Dendritic cell treated with granulocyte-macrophage colony-stimulating factor and Interleukin-4, amounts not matched to agents 40 ng/mL and 50 ng/mL, for 4 days (primary cell): ENCODE data around the gene PIPOX.
A peak's percentile ranks its signal among the peaks of the same experiment; 100 is the strongest.

Experiments
- H3K27ac Mint-ChIP-seq: one replicate; pipeline ENCODE4 v1.8.0; 2022; ENCODE audit warnings: mild to moderate bottlenecking, mixed read lengths
- H3K27me3 Mint-ChIP-seq: one replicate; pipeline ENCODE4 v1.8.0; 2022; ENCODE audit warnings: mild to moderate bottlenecking, mixed read lengths
- H3K36me3 Mint-ChIP-seq: one replicate; pipeline ENCODE4 v1.8.0; 2022; ENCODE audit warnings: low read depth, mixed read lengths
- H3K4me1 Mint-ChIP-seq: one replicate; pipeline ENCODE4 v1.8.0; 2022; ENCODE audit warnings: low read depth, mixed read lengths
- H3K4me3 Mint-ChIP-seq: one replicate; pipeline ENCODE4 v1.8.0; 2022; ENCODE audit warnings: mild to moderate bottlenecking, moderate library complexity, mixed read lengths
- H3K9me3 Mint-ChIP-seq: one replicate; pipeline ENCODE4 v1.8.0; 2022; ENCODE audit warnings: mixed read lengths
- intact Hi-C: fragments of 100-400 bp; cut with micrococcal nuclease; formaldehyde crosslinking; loops from one replicate; pipeline ENCODE4 v1.15.0; 2022

Gene PIPOX

GRCh38 chr17:29032857-29033197, 10.1 kb upstream of the PIPOX start:
- Mint-ChIP-seq H3K4me3 (no peak overlapping the region), H3K27ac (no peak overlapping the region), H3K27me3 (peaks cover 42% of the 10 kb centered on the region), H3K4me1 (peaks cover 35% of the 10 kb centered on the region), H3K9me3 (peaks cover 16% of the 10 kb centered on the region), H3K36me3 (peaks cover 6% of the 10 kb centered on the region)
- intact Hi-C loops: loop anchor here (5.0 kb wide), 1 partner anchor 34 kb away; no protein-coding TSS in a partner anchor

- H3K9me3 Mint-ChIP-seq: peaks cover 16% of the 10 kb centered on the region
- peaks cover 34% of the 10 kb centered on the region for H3K27me3 Mint-ChIP-seq
- intact Hi-C loops: loop anchor here (5.0 kb wide), 1 partner anchor 33 kb away; no protein-coding TSS in a partner anchor
- H3K27ac Mint-ChIP-seq: no peak overlapping the region
- peaks cover 31% of the 10 kb centered on the region for H3K4me1 Mint-ChIP-seq
- no peak overlapping the region for H3K4me3 Mint-ChIP-seq
- peaks cover 6% of the 10 kb centered on the region for H3K36me3 Mint-ChIP-seq
Measured at GRCh38 chr17:29034510-29034909, 8.4 kb upstream of the PIPOX start.

GRCh38 chr17:29036584-29036983, 6.4 kb upstream of the PIPOX start:
- intact Hi-C loops: no loop called here
- Mint-ChIP-seq H3K36me3 (peaks cover 6% of the 10 kb centered on the region), H3K9me3 (peaks cover 16% of the 10 kb centered on the region), H3K27ac (no peak overlapping the region), H3K27me3 (peaks cover 32% of the 10 kb centered on the region), H3K4me3 (no peak overlapping the region), H3K4me1 (peaks cover 41% of the 10 kb centered on the region)

GRCh38 chr17:29037739-29038084, 5.2 kb upstream of the PIPOX start:
- Mint-ChIP-seq H3K27ac (no peak overlapping the region), H3K4me1 (peaks cover 41% of the 10 kb centered on the region), H3K4me3 (no peak overlapping the region), H3K27me3 (peaks cover 22% of the 10 kb centered on the region), H3K36me3 (peaks cover 6% of the 10 kb centered on the region), H3K9me3 (peaks cover 16% of the 10 kb centered on the region)
- intact Hi-C loops: no loop called here

- H3K4me1 Mint-ChIP-seq: peaks cover 42% of the 10 kb centered on the region
- H3K27ac Mint-ChIP-seq: no peak overlapping the region
- peaks cover 16% of the 10 kb centered on the region for H3K9me3 Mint-ChIP-seq
- peaks cover 6% of the 10 kb centered on the region for H3K36me3 Mint-ChIP-seq
- H3K27me3 Mint-ChIP-seq: peaks cover 20% of the 10 kb centered on the region
- intact Hi-C loops: no loop called here
- H3K4me3 Mint-ChIP-seq: no peak overlapping the region
Measured at GRCh38 chr17:29038085-29038795, 4.7 kb upstream of the PIPOX start.

- intact Hi-C loops: loop anchor here (5.0 kb wide), 2 partner anchors 37 to 72 kb away; no protein-coding TSS in a partner anchor
- H3K9me3 Mint-ChIP-seq: peaks cover 6% of the 10 kb centered on the region
- peaks cover 8% of the 10 kb centered on the region for H3K27me3 Mint-ChIP-seq
- H3K27ac Mint-ChIP-seq: peak overlapping the region; percentile 32
- no peak overlapping the region for H3K4me3 Mint-ChIP-seq
- H3K36me3 Mint-ChIP-seq: no peaks in the 10 kb centered on the region
- peaks cover 59% of the 10 kb centered on the region for H3K4me1 Mint-ChIP-seq
Measured at GRCh38 chr17:29039764-29040598, 3.0 kb upstream of the PIPOX start.

GRCh38 chr17:29041091-29041490, 1.9 kb upstream of the PIPOX start:
- Mint-ChIP-seq H3K27me3 (no peaks in the 10 kb centered on the region), H3K27ac (peak overlapping the region; percentile 95), H3K4me1 (peaks cover 62% of the 10 kb centered on the region), H3K9me3 (no peaks in the 10 kb centered on the region), H3K4me3 (no peak overlapping the region), H3K36me3 (no peaks in the 10 kb centered on the region)
- intact Hi-C loops: loop anchor here (5.0 kb wide), 2 partner anchors 36 to 71 kb away; no protein-coding TSS in a partner anchor

GRCh38 chr17:29041571-29041970, 1.4 kb upstream of the PIPOX start:
- Mint-ChIP-seq H3K4me3 (no peak overlapping the region), H3K27me3 (no peaks in the 10 kb centered on the region), H3K27ac (peak overlapping the region; percentile 95), H3K4me1 (peaks cover 62% of the 10 kb centered on the region), H3K9me3 (no peaks in the 10 kb centered on the region), H3K36me3 (no peaks in the 10 kb centered on the region)
- intact Hi-C loops: loop anchor here (5.0 kb wide), 2 partner anchors 36 to 71 kb away; no protein-coding TSS in a partner anchor

- intact Hi-C loops: loop anchor here (5.0 kb wide), 2 partner anchors 35 to 70 kb away; no protein-coding TSS in a partner anchor
- H3K27ac Mint-ChIP-seq: peak overlapping the region; percentile 95
Measured at GRCh38 chr17:29042026-29042678, 789 bp upstream of the PIPOX start.

GRCh38 chr17:29043539-29044145, 701 bp downstream of the PIPOX start:
- Mint-ChIP-seq H3K27me3 (peaks cover 3% of the 10 kb centered on the region), H3K4me3 (peak overlapping the region; percentile 17), H3K27ac (peak overlapping the region; percentile 95), H3K36me3 (no peaks in the 10 kb centered on the region), H3K4me1 (peaks cover 75% of the 10 kb centered on the region), H3K9me3 (no peaks in the 10 kb centered on the region)
- intact Hi-C loops: loop anchor here (5.0 kb wide), 2 partner anchors 34 to 69 kb away; no protein-coding TSS in a partner anchor

More at GRCh38 chr17:29042026-29042678, 789 bp upstream of the PIPOX start:
- peaks cover 68% of the 10 kb centered on the region for H3K4me1 Mint-ChIP-seq
- H3K9me3 Mint-ChIP-seq: no peaks in the 10 kb centered on the region
- H3K36me3 Mint-ChIP-seq: no peaks in the 10 kb centered on the region
- peak overlapping the region; percentile 70 for H3K4me3 Mint-ChIP-seq
- H3K27me3 Mint-ChIP-seq: no peaks in the 10 kb centered on the region

GRCh38 chr17:29045026-29045425, 2.1 kb downstream of the PIPOX start:
- peak overlapping the region; percentile 95 for H3K27ac Mint-ChIP-seq
- H3K4me1 Mint-ChIP-seq: peaks cover 79% of the 10 kb centered on the region
- intact Hi-C loops: no loop called here
- no peaks in the 10 kb centered on the region for H3K9me3 Mint-ChIP-seq
- H3K4me3 Mint-ChIP-seq: no peak overlapping the region
- H3K27me3 Mint-ChIP-seq: peaks cover 5% of the 10 kb centered on the region
- no peaks in the 10 kb centered on the region for H3K36me3 Mint-ChIP-seq

- Mint-ChIP-seq H3K4me1 (peaks cover 70% of the 10 kb centered on the region), H3K36me3 (no peaks in the 10 kb centered on the region), H3K9me3 (no peaks in the 10 kb centered on the region), H3K27me3 (peaks cover 5% of the 10 kb centered on the region), H3K27ac (peak overlapping the region; percentile 73), H3K4me3 (no peak overlapping the region)
- intact Hi-C loops: no loop called here
Measured at GRCh38 chr17:29045734-29046472, 3.0 kb downstream of the PIPOX start.

- Mint-ChIP-seq H3K4me3 (no peak overlapping the region), H3K27ac (peak overlapping the region; percentile 73), H3K4me1 (peaks cover 64% of the 10 kb centered on the region), H3K27me3 (peaks cover 5% of the 10 kb centered on the region), H3K9me3 (no peaks in the 10 kb centered on the region), H3K36me3 (no peaks in the 10 kb centered on the region)
- intact Hi-C loops: no loop called here
Measured at GRCh38 chr17:29046473-29046839, 3.5 kb downstream of the PIPOX start.
